Adrenal gland (tissue), 12 donors: ENCODE measurements around the gene TNS4. TPM values are rescaled to one million over a fixed set of nuclear protein-coding genes. Genes with fewer than 3 reads are reported as not detected.

Experiments used
- DNase-seq, 7 donors: peaks; one replicate each; pipeline ENCODE4 v3.0.0-alpha.2; 2019 to 2020
- H3K27ac ChIP-seq, 5 donors: fragments of 200-600 bp; sonication (generic) in 4 of 5; 1 replicate in 3 of 5; 2 replicates in 2 of 5; pipeline versions ENCODE4 v1.5.1 to v1.8.0; 2016 to 2020; ENCODE audit warnings: mild to moderate bottlenecking in 1 of 5
- H3K27me3 ChIP-seq: fragments of 200-600 bp; 2 replicates; pipeline ENCODE4 v1.8.0; 2021
- H3K36me3 ChIP-seq, 2 donors: fragments of 200-600 bp; replicated peaks in 1 of 2; 1 replicate in 1 of 2; 2 replicates in 1 of 2; pipeline versions ENCODE4 v1.5.1 to v1.8.0; 2018 to 2022
- H3K4me1 ChIP-seq, 2 donors: fragments of 200-600 bp; replicated peaks in 1 of 2; 1 replicate in 1 of 2; 2 replicates in 1 of 2; pipeline versions ENCODE4 v1.5.1 to v1.8.0; 2018 to 2021
- H3K4me3 ChIP-seq, 4 donors: fragments of 200-600 bp; sonication (generic) in 3 of 4; one replicate each; pipeline ENCODE4 v1.5.1; 2016 to 2018
- H3K9me3 ChIP-seq, 3 donors: fragments of 200-600 bp; sonication (generic) in 1 of 3; replicated peaks in 1 of 3; 1 replicate in 2 of 3; 2 replicates in 1 of 3; pipeline versions ENCODE4 v1.5.1 to v1.8.0; 2016 to 2021
- POLR2A ChIP-seq, 2 donors: fragments of 450-650 bp; IDR thresholded peaks; one replicate each; pipeline ENCODE4 v1.6.1; 2017; ENCODE audit warnings: antibody characterized with exemption in 2 of 2, mild to moderate bottlenecking in 2 of 2, moderate library complexity in 1 of 2
- WGBS, 4 donors: extraction: QIAGEN DNeasy Blood & Tissue Kit in 2 of 4; methylation state at CpG; one replicate each; pipeline versions ENCODE4 v1.1.5 to v1.1.7; 2013 to 2017; 5-methylcytosine and 5-hydroxymethylcytosine counted together
- intact Hi-C, 2 donors: fragments of 100-400 bp; cut with DNase I; formaldehyde crosslinking; loops; one replicate each; pipeline versions ENCODE4 v1.14.1 to v1.15.0; 2022 to 2023
- polyA plus RNA-seq, 3 donors: library from polyadenylated mRNA; stranded (reverse); fragments of 200-250 nt in 2 of 3; fragments of 350-450 nt in 1 of 3; fragmentation: Illumina TruSeq in 1 of 3; extraction: RNeasy Lipid Tissue Mini Kit (QIAGEN cat#74804) in 1 of 3; gene quantifications; one replicate each; pipeline ENCODE4 v1.2.3, GENCODE V29; 2013 to 2014
- total RNA-seq, 9 donors: library from RNA; depleted of rRNA in 4 of 9; stranded (reverse); fragments of >200 nt in 4 of 9; fragments of 120-200 nt in 1 of 9; fragmentation: NEBNext Ultra II Directional in 1 of 9; extraction: Animal tissue kit (Norgen Biotek cat#: 25700) in 1 of 9; gene quantifications; one replicate each; pipeline versions ENCODE4 v1.1.0 to v1.2.4, GENCODE V29; 2013 to 2023
- TF ChIP-seq, protein P1 (sequence below), 6 experiments: fragments of 450-650 bp in 4 of 6; fragments of 200-600 bp in 2 of 6; sonication (generic) in 1 of 6; IDR thresholded peaks; 1 replicate in 5 of 6; 2 replicates in 1 of 6; pipeline versions ENCODE4 v1.5.1 to v1.8.0; 2016 to 2021; ENCODE audit warnings: antibody characterized with exemption in 6 of 6, mild to moderate bottlenecking in 2 of 6, moderate library complexity in 1 of 6
- donor health status: healthy with polysubstance abuse.
- donor health status: Bipolar disorder and iron deficiency.
- donor health status: DM: yes; HTN: yes; CAD: no.
- donor health status: DM: no; HTN: no; CAD: no.
- donor health status: DM: no; HTN: no; CAD: no.
- donor health status: DM: yes; HTN: yes; CAD: no.

The TNS4 gene
- total and polyA plus RNA-seq, 12 donors = 0.07 to 0.32 (median 0.11) TPM; not detected in 7

DNA sequence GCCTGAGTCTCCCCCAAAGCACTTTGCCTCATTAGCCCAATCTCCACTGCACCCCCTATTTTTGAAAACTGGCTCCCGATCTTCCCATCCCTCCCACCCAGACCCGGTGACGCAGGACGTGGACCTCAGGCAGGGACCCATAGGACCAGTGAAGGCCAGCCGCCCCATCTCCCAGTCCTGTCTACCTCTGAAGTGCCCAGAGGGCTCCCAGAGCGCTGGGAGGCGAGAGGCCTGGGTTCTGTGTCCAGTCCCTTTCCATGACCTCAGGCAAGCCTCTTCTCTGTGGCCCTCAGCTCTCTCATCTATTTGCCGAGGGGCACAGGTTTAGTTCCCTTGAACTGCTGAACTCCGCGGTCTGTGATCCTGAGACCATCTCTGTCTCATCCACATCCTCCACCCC lies 714 bp downstream of the TNS4 start:
- H3K9me3 ChIP-seq = no peaks in the 10 kb centered on the region
- intact Hi-C loops = no loop called here
- WGBS, 4 donors = 89 to 93% (median 91%) methylated on average over 9 to 10 of the region's 10 CpGs
- H3K4me1 ChIP-seq = peaks cover 12 to 14% of the 10 kb centered on the region in 2 donors
- no peak overlapping the region for H3K27ac ChIP-seq
- H3K36me3 ChIP-seq = no peaks in the 10 kb centered on the region
- no peaks in the 10 kb centered on the region for H3K27me3 ChIP-seq
- no peak overlapping the region for H3K4me3 ChIP-seq
- no peak for DNase-seq
- no peak for TF ChIP-seq POLR2A (IDR thresholded peaks at IDR 0.05)
- TF ChIP-seq, protein P1, sequence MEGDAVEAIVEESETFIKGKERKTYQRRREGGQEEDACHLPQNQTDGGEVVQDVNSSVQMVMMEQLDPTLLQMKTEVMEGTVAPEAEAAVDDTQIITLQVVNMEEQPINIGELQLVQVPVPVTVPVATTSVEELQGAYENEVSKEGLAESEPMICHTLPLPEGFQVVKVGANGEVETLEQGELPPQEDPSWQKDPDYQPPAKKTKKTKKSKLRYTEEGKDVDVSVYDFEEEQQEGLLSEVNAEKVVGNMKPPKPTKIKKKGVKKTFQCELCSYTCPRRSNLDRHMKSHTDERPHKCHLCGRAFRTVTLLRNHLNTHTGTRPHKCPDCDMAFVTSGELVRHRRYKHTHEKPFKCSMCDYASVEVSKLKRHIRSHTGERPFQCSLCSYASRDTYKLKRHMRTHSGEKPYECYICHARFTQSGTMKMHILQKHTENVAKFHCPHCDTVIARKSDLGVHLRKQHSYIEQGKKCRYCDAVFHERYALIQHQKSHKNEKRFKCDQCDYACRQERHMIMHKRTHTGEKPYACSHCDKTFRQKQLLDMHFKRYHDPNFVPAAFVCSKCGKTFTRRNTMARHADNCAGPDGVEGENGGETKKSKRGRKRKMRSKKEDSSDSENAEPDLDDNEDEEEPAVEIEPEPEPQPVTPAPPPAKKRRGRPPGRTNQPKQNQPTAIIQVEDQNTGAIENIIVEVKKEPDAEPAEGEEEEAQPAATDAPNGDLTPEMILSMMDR (IDR thresholded peaks at IDR 0.05) = no peak

DNA sequence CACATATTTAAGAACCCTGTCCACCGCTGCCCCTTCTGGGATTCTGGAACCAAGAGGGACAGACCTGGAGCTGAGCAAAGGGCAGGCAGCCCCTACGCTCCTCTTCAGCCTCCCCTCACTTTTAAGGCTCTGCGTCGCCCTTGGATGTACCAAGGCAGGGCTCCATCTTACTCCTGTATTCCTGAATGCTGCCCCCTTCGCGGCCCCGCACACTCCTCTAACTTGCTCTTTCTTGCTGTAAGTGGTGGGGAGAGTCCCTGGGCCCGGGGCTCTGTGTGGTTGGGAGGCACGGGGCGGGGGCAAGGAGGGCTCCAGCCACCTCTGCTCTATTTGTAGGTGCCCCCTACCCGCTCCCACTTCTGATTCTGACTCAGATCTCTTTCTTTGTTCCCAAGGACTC lies 1.2 kb downstream of the TNS4 start:
- Histone ChIP-seq H3K4me3 (no peak overlapping the region), H3K4me1 (peaks cover 12 to 14% of the 10 kb centered on the region in 2 donors), H3K36me3 (no peaks in the 10 kb centered on the region), H3K9me3 (no peaks in the 10 kb centered on the region), H3K27me3 (no peaks in the 10 kb centered on the region), H3K27ac (no peak overlapping the region)
- TF ChIP-seq, protein P1 (IDR thresholded peaks at IDR 0.05) = no peak
- no peak for TF ChIP-seq POLR2A (IDR thresholded peaks at IDR 0.05)
- intact Hi-C loops = no loop called here
- WGBS, 4 donors = 76 to 79% (median 78%) methylated on average over 11 of the region's 11 CpGs
- DNase-seq = no peak

DNA sequence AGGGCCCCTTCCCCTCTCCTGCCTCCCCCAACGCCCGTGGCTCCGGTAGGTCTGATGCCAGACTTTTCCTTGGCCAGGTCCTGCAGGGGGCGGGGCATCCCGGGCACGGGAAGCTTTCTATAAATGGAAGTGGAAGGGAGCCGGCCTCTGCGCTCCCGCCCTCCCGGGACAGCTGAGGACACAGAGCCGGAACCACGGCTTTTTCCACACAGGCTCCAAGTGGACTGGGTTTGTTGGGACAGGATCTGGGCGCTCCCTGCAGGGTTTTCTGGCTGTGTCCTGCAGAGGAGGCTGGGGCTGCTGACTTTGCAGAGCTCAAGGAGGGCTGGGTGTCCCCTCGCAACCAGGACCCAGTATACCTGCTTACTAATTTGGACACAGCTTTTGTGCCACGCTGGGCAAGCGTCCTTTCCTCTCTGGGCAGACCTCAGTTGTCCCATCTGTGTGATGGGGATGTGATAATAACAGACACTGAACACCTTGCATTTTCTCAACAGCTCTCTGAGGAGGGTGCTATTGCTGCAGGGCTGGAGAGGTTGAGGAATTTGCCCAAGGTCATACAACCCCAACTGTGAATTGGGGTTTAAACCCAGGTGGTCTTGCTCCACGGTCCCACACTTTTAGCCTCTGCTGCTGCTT lies 1.8 kb downstream of the TNS4 start:
- no peaks in the 10 kb centered on the region for H3K27me3 ChIP-seq
- TF ChIP-seq POLR2A (IDR thresholded peaks at IDR 0.05) = no peak
- TF ChIP-seq, protein P1 (IDR thresholded peaks at IDR 0.05) = peak in 1 of 6 experiments; percentile 12
- intact Hi-C loops = no loop called here
- H3K36me3 ChIP-seq = no peaks in the 10 kb centered on the region
- WGBS, 4 donors = 14 to 25% (median 21%) methylated on average over 13 to 17 of the region's 17 CpGs
- H3K4me1 ChIP-seq = peaks cover 12 to 14% of the 10 kb centered on the region in 2 donors
- DNase-seq = peak; percentile 83 to 95 (median 90)
- no peak overlapping the region for H3K4me3 ChIP-seq
- peak overlapping the region in 1 of 5 donors; percentile 26 for H3K27ac ChIP-seq
- no peaks in the 10 kb centered on the region for H3K9me3 ChIP-seq

DNA sequence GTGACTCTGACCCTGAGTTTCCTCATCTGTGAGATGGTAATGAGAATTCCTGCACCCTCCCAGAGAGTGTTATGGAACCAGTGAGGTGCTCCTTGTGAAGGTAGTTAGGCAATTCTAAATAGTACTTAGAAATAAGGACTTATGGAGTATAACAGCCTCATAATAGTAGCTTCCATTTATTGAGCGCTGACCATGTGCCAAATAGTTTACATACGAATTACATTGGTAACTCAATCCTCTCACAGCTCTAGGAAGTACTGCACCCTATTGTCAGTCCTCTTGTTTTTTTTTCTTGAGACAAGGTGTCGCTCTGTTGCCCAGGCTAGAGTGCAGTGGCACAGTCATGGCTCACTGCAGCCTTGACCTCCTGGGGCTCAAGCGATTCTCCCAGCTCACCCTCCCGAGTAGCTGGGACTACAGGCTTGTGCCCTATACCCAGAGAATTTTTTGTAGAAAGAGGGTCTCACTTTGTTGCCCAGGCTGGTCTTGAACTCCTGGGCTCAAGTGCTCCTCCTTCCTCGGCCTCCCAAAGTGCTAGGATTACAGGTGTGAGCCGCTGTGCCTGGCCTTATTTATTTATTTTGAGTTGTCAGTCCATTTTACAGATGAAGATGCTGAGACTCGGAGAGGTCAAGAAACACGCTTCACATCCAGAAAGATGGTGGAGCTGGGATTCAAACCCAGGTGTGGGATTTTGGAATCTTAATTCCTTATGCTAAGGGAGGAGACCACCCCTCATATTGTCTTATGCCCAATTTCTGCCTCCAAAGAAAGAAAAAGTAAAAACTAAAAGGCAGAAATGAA lies 2.9 kb downstream of the TNS4 start:
- Histone ChIP-seq H3K4me3 (no peak overlapping the region), H3K27ac (no peak overlapping the region), H3K4me1 (peaks cover 12 to 14% of the 10 kb centered on the region in 2 donors), H3K9me3 (no peaks in the 10 kb centered on the region), H3K27me3 (no peaks in the 10 kb centered on the region), H3K36me3 (no peaks in the 10 kb centered on the region)
- intact Hi-C loops = no loop called here
- WGBS, 4 donors = 69 to 73% (median 70%) methylated on average over 9 of the region's 9 CpGs
- TF ChIP-seq POLR2A (IDR thresholded peaks at IDR 0.05) = no peak
- TF ChIP-seq, protein P1 (IDR thresholded peaks at IDR 0.05) = no peak
- DNase-seq = no peak
